Neural progenitor cell (in vitro differentiated cells): Measurements from ENCODE around the gene DDX39B. TPM values are rescaled to one million over a fixed set of nuclear protein-coding genes. Genes with fewer than 3 reads are reported as not detected.
A peak's percentile ranks its signal among the peaks of the same experiment; 100 is the strongest.
"Not testable (repeated sequence)": the region's sequence is repeated elsewhere in the genome, so short reads cannot be mapped to it uniquely, and the experiment has no call there.

ENCODE experiments used
- DNase-seq: peaks from one replicate; pipeline ENCODE4 v3.0.0-alpha.2; 2016; ENCODE audit warnings: low spot score
- H2AFZ ChIP-seq: fragments of 200-600 bp; sonication (generic); replicated peaks from 2 replicates; pipeline ENCODE4 v1.6.1; 2016; ENCODE audit warnings: antibody characterized with exemption
- H3F3A ChIP-seq: fragments of 200-600 bp; sonication (generic); 2 replicates; pipeline ENCODE4 v1.6.1; 2016; ENCODE audit warnings: antibody characterized with exemption, low read depth
- H3K27ac ChIP-seq: fragments of 200-600 bp; sonication (generic); 2 replicates; pipeline ENCODE4 v1.5.1; 2016; ENCODE audit warnings: mild to moderate bottlenecking
- H3K27me3 ChIP-seq: fragments of 200-600 bp; sonication (generic); 2 replicates; pipeline ENCODE4 v1.6.1; 2016; ENCODE audit warnings: mild to moderate bottlenecking, moderate library complexity
- H3K36me3 ChIP-seq: fragments of 200-600 bp; sonication (generic); 2 replicates; pipeline ENCODE4 v1.5.1; 2016
- H3K4me1 ChIP-seq: fragments of 200-600 bp; sonication (generic); 2 replicates; pipeline ENCODE4 v1.6.1; 2016; ENCODE audit warnings: mixed run types
- H3K4me2 ChIP-seq: fragments of 200-600 bp; sonication (generic); 2 replicates; pipeline ENCODE4 v1.6.1; 2016
- H3K4me3 ChIP-seq: fragments of 200-600 bp; sonication (generic); 2 replicates; pipeline ENCODE4 v1.5.1; 2016
- H3K79me2 ChIP-seq: fragments of 200-600 bp; sonication (generic); 2 replicates; pipeline ENCODE4 v1.6.1; 2016; ENCODE audit warnings: low read depth
- H3K9ac ChIP-seq: fragments of 200-600 bp; sonication (generic); 2 replicates; pipeline ENCODE4 v1.6.1; 2016
- H3K9me3 ChIP-seq: fragments of 200-600 bp; sonication (generic); 2 replicates; pipeline ENCODE4 v1.5.1; 2016; ENCODE audit warnings: low read depth
- H4K20me1 ChIP-seq: fragments of 200-600 bp; sonication (generic); 2 replicates; pipeline ENCODE4 v1.6.1; 2016; ENCODE audit warnings: low read depth
- H3K27ac Mint-ChIP-seq: 3 replicates; pipeline ENCODE4 v1.8.0; 2021; ENCODE audit warnings: mixed read lengths
- H3K27me3 Mint-ChIP-seq: 2 replicates; pipeline ENCODE4 v1.8.0; 2022; ENCODE audit warnings: low read depth, mild to moderate bottlenecking, inconsistent platforms, moderate library complexity, mixed read lengths; ENCODE audit not compliant: insufficient read depth
- H3K36me3 Mint-ChIP-seq: 3 replicates; pipeline ENCODE4 v1.8.0; 2021; ENCODE audit warnings: mixed read lengths
- H3K4me1 Mint-ChIP-seq: 3 replicates; pipeline ENCODE4 v1.8.0; 2021; ENCODE audit warnings: mixed read lengths
- H3K4me3 Mint-ChIP-seq: 3 replicates; pipeline ENCODE4 v1.8.0; 2021; ENCODE audit warnings: mild to moderate bottlenecking, moderate library complexity, mixed read lengths
- H3K9me3 Mint-ChIP-seq: 3 replicates; pipeline ENCODE4 v1.8.0; 2020; ENCODE audit warnings: mixed read lengths
- CTCF ChIP-seq: fragments of 200-600 bp; sonication (generic); IDR thresholded peaks from 2 replicates; pipeline ENCODE4 v1.5.1; 2017; ENCODE audit warnings: antibody characterized with exemption, mild to moderate bottlenecking
- EZH2 ChIP-seq: fragments of 200-600 bp; sonication (generic); IDR thresholded peaks from 2 replicates; pipeline ENCODE4 v1.6.1; 2017; ENCODE audit warnings: antibody characterized with exemption, mild to moderate bottlenecking, moderate library complexity
- EZH2phosphoT487 ChIP-seq: fragments of 200-600 bp; sonication (generic); IDR thresholded peaks from 2 replicates; pipeline ENCODE4 v1.6.1; 2017; ENCODE audit warnings: antibody characterized with exemption
- total RNA-seq: library from RNA; depleted of rRNA; stranded (reverse); fragments of >200 nt; gene quantifications from 2 replicates; pipeline ENCODE4 v1.2.3, GENCODE V29; 2015; ENCODE audit warnings: low replicate concordance

DDX39B gene
- total RNA-seq, 1 donor from 2014 or later = 493 TPM

- not testable (repeated sequence) for H3K4me3 ChIP-seq, H3K27me3 ChIP-seq, H3K9ac ChIP-seq, H3K36me3 ChIP-seq, H4K20me1 ChIP-seq, H3K27ac Mint-ChIP-seq, H3K27me3 Mint-ChIP-seq, H3K4me1 ChIP-seq, H3K27ac ChIP-seq, H2AFZ ChIP-seq, H3K9me3 ChIP-seq, H3K4me2 ChIP-seq, H3K9me3 Mint-ChIP-seq
- H3K79me2 ChIP-seq = peaks cover 28% of the 10 kb centered on the region
- peak overlapping the region; percentile 38 for H3K4me3 Mint-ChIP-seq
- peak; percentile 60 for TF ChIP-seq CTCF
- peak; percentile 70 for DNase-seq
- H3K4me1 Mint-ChIP-seq = peaks cover 22% of the 10 kb centered on the region
- H3F3A ChIP-seq = peaks cover 28% of the 10 kb centered on the region
- peaks cover 13% of the 10 kb centered on the region for H3K36me3 Mint-ChIP-seq
Observed at GRCh38 chr6:31551371-31551770, 9.6 kb upstream of the DDX39B start.

GRCh38 chr6:31548544-31548873, 6.7 kb upstream of the DDX39B start:
- peak overlapping the region; percentile 84 for H3K9ac ChIP-seq
- no peaks in the 10 kb centered on the region for H3K9me3 ChIP-seq
- no peaks in the 10 kb centered on the region for H3K36me3 ChIP-seq
- H4K20me1 ChIP-seq = no peaks in the 10 kb centered on the region
- H3K4me1 ChIP-seq = peaks cover 16% of the 10 kb centered on the region
- peaks cover 34% of the 10 kb centered on the region for H3F3A ChIP-seq
- H3K4me3 ChIP-seq = peak overlapping the region; percentile 51
- peaks cover 31% of the 10 kb centered on the region for H3K79me2 ChIP-seq
- no peak overlapping the region for H3K27ac Mint-ChIP-seq
- H3K27ac ChIP-seq = no peak overlapping the region
- no peaks in the 10 kb centered on the region for H3K9me3 Mint-ChIP-seq
- H3K4me2 ChIP-seq = peak overlapping the region; percentile 79
- H3K27me3 ChIP-seq = no peaks in the 10 kb centered on the region
- peaks cover 6% of the 10 kb centered on the region for H3K27me3 Mint-ChIP-seq
- H3K4me3 Mint-ChIP-seq = peak overlapping the region; percentile 88
- TF ChIP-seq EZH2phosphoT487 = no peak
- peaks cover 13% of the 10 kb centered on the region for H3K36me3 Mint-ChIP-seq
- H3K4me1 Mint-ChIP-seq = peaks cover 38% of the 10 kb centered on the region
- DNase-seq = no peak
- H2AFZ ChIP-seq = no peak overlapping the region

GRCh38 chr6:31547727-31548543, 6.1 kb upstream of the DDX39B start:
- Histone ChIP-seq H3K4me3 (peak overlapping the region; percentile 51), H4K20me1 (no peaks in the 10 kb centered on the region), H3K27ac (peak overlapping the region; percentile 27), H3F3A (peaks cover 40% of the 10 kb centered on the region), H3K9ac (peak overlapping the region; percentile 84), H3K4me1 (peaks cover 16% of the 10 kb centered on the region), H3K36me3 (no peaks in the 10 kb centered on the region), H3K79me2 (peaks cover 37% of the 10 kb centered on the region), H2AFZ (peak overlapping the region; percentile 3), H3K9me3 (no peaks in the 10 kb centered on the region), H3K4me2 (peak overlapping the region; percentile 79), H3K27me3 (no peaks in the 10 kb centered on the region)
- no peaks in the 10 kb centered on the region for H3K9me3 Mint-ChIP-seq
- peak overlapping the region; percentile 72 for H3K27ac Mint-ChIP-seq
- peaks cover 12% of the 10 kb centered on the region for H3K36me3 Mint-ChIP-seq
- H3K27me3 Mint-ChIP-seq = peaks cover 6% of the 10 kb centered on the region
- peaks cover 42% of the 10 kb centered on the region for H3K4me1 Mint-ChIP-seq
- TF ChIP-seq EZH2phosphoT487 = no peak
- H3K4me3 Mint-ChIP-seq = peak overlapping the region; percentile 88
- DNase-seq = no peak

GRCh38 chr6:31546958-31547726, 5.3 kb upstream of the DDX39B start, which contains the start of gene NFKBIL1:
TSS of gene NFKBIL1 (plus strand) at chr6:31547608. CDS start at chr6:31547695, 87 bp downstream.
- H3K9me3 ChIP-seq = no peaks in the 10 kb centered on the region
- peaks cover 16% of the 10 kb centered on the region for H3K4me1 ChIP-seq
- H3K4me2 ChIP-seq = peak within 1 kb of the TSS; percentile 79
- peaks cover 37% of the 10 kb centered on the region for H3K79me2 ChIP-seq
- peak within 1 kb of the TSS; percentile 27 for H3K27ac ChIP-seq
- no peaks in the 10 kb centered on the region for H3K9me3 Mint-ChIP-seq
- peaks cover 45% of the 10 kb centered on the region for H3K4me1 Mint-ChIP-seq
- H3K9ac ChIP-seq = peak within 1 kb of the TSS; percentile 84
- H3K4me3 Mint-ChIP-seq = peak within 1 kb of the TSS; percentile 88
- peak within 1 kb of the TSS; percentile 51 for H3K4me3 ChIP-seq
- H3K27me3 Mint-ChIP-seq = peaks cover 2% of the 10 kb centered on the region
- H3F3A ChIP-seq = peaks cover 48% of the 10 kb centered on the region
- H3K36me3 Mint-ChIP-seq = peaks cover 12% of the 10 kb centered on the region
- DNase-seq = peak; percentile 96
- TF ChIP-seq EZH2phosphoT487 (no peak), CTCF (no peak), EZH2 (no peak)
- H3K36me3 ChIP-seq = no peaks in the 10 kb centered on the region
- H3K27me3 ChIP-seq = no peaks in the 10 kb centered on the region
- peak within 1 kb of the TSS; percentile 72 for H3K27ac Mint-ChIP-seq
- H2AFZ ChIP-seq = peak within 1 kb of the TSS; percentile 35
- H4K20me1 ChIP-seq = no peaks in the 10 kb centered on the region
